GM12878 (cell line): ENCODE measurements around the gene RAPGEF1. TPM values are rescaled to one million over a fixed set of nuclear protein-coding genes. Genes with fewer than 3 reads are reported as not detected.

ENCODE experiments used
- ATAC-seq: fragments of 200-7000 bp; cut with Tn5 transposase; 3 replicates; pipeline ENCODE4 v1.9.1; 2020; ENCODE audit warnings: mild to moderate bottlenecking, moderate library complexity
- BruUV-seq: library from RNA; stranded (reverse); fragments of 400-500 nt; replicated peaks from 2 replicates; lab custom pipeline; 2021; lab: Mats Ljungman, UMichigan
- CTCF ChIA-PET: fragments of 300-600 bp; sonication (Branson Sonifier 250); formaldehyde crosslinking; extraction: SDS; loops from one replicate; lab custom pipeline; 2021; ENCODE audit warnings: inconsistent platforms; lab: Yijun Ruan, JAX
- POLR2A ChIA-PET: fragments of 350-600 bp; formaldehyde crosslinking; extraction: SDS; loops from one replicate; lab custom pipeline; 2021; ENCODE audit warnings: inconsistent platforms; lab: Charles Lee
- RAD21 ChIA-PET: fragments of 300-600 bp; sonication (Branson Sonifier 250); formaldehyde crosslinking; loops from one replicate; lab custom pipeline; 2023; ENCODE audit warnings: antibody characterized with exemption; ENCODE audit not compliant: unreplicated experiment; lab: Charles Lee
- SMC1A ChIA-PET: fragments of 300-600 bp; sonication (Branson Sonifier 250); formaldehyde crosslinking; loops from one replicate; lab custom pipeline; 2023; ENCODE audit not compliant: unreplicated experiment, uncharacterized antibody; lab: Charles Lee
- DNase-seq: peaks from one replicate; pipeline ENCODE4 v3.0.0-alpha.2; 2011; ENCODE audit warnings: low read depth, low spot score
- FAIRE-seq: peaks from 3 replicates; lab custom pipeline; 2011; peaks lifted over from hg19 to GRCh38; lab: Jason Lieb, UNC
- H2AFZ ChIP-seq: 2 replicates; pipeline ENCODE4 v1.6.0; 2011; ENCODE audit warnings: low read depth, low read length, control low read depth; ENCODE audit not compliant: control insufficient read depth
- H3K27ac ChIP-seq: 2 replicates; pipeline ENCODE4 v1.5.1; 2011; ENCODE audit warnings: control low read depth; ENCODE audit not compliant: control insufficient read depth, insufficient read depth
- H3K27me3 ChIP-seq, 2 experiments: replicated peaks in 1 of 2; 2 replicates each; pipeline versions ENCODE4 v1.6.0 to v1.6.1; 2011; ENCODE audit warnings: low read length in 1 of 2; ENCODE audit not compliant: control insufficient read depth in 2 of 2, insufficient read depth in 2 of 2
- H3K36me3 ChIP-seq, 2 experiments: 2 replicates each; pipeline ENCODE4 v1.5.1; 2011; ENCODE audit warnings: low read length in 1 of 2; ENCODE audit not compliant: control insufficient read depth in 2 of 2, insufficient read depth in 2 of 2
- H3K4me1 ChIP-seq: 2 replicates; pipeline ENCODE4 v1.6.1; 2011; ENCODE audit warnings: mild to moderate bottlenecking, low read length, moderate library complexity, mixed read lengths; ENCODE audit not compliant: control insufficient read depth, insufficient read depth
- H3K4me2 ChIP-seq: 2 replicates; pipeline ENCODE4 v1.6.0; 2011; ENCODE audit warnings: control low read depth; ENCODE audit not compliant: control insufficient read depth, insufficient read depth
- H3K4me3 ChIP-seq: fragments of 200-600 bp; sonication (generic); 2 replicates; pipeline ENCODE4 v1.5.1; 2016
- H3K79me2 ChIP-seq: 2 replicates; pipeline ENCODE4 v1.6.0; 2011; ENCODE audit warnings: low read length; ENCODE audit not compliant: control insufficient read depth, insufficient read depth
- H3K9ac ChIP-seq: 2 replicates; pipeline ENCODE4 v1.8.0; 2011; ENCODE audit warnings: low read length, control low read depth, mixed read lengths; ENCODE audit not compliant: control insufficient read depth, insufficient read depth
- H3K9me3 ChIP-seq: replicated peaks from 3 replicates; pipeline ENCODE4 v1.5.1; 2011; ENCODE audit warnings: mild to moderate bottlenecking, low read length; ENCODE audit not compliant: control insufficient read depth, insufficient read depth
- H4K20me1 ChIP-seq: 2 replicates; pipeline ENCODE4 v1.6.0; 2011; ENCODE audit not compliant: control insufficient read depth, insufficient read depth
- FOS ChIP-seq: IDR thresholded peaks from 3 replicates; pipeline ENCODE4 v1.6.1; 2011; ENCODE audit warnings: borderline replicate concordance; ENCODE audit not compliant: insufficient read length; ENCODE audit errors: extremely low read depth
- KDM1A ChIP-seq: fragments of 200-600 bp; sonication (generic); IDR thresholded peaks from 2 replicates; pipeline ENCODE4 v1.6.1; 2016; ENCODE audit warnings: borderline replicate concordance
- MTA2 ChIP-seq: fragments of 450-650 bp; IDR thresholded peaks from 2 replicates; pipeline ENCODE4 v1.6.1; 2016; ENCODE audit warnings: low read depth, mild to moderate bottlenecking, moderate library complexity
- MYC ChIP-seq: IDR thresholded peaks from 2 replicates; pipeline ENCODE4 v1.6.1; 2011; ENCODE audit warnings: mild to moderate bottlenecking, low read length, moderate library complexity, inconsistent platforms; ENCODE audit not compliant: insufficient read depth, insufficient replicate concordance, insufficient read length, severe bottlenecking
- RBBP5 ChIP-seq: fragments of 200-600 bp; sonication (generic); conservative IDR thresholded peaks from 2 replicates; pipeline ENCODE4 v1.6.1; 2016
- SMARCA5 ChIP-seq: fragments of 450-650 bp; IDR thresholded peaks from 2 replicates; pipeline ENCODE4 v1.6.1; 2017; ENCODE audit warnings: mild to moderate bottlenecking
- SUZ12 ChIP-seq: fragments of 200-600 bp; sonication (generic); IDR thresholded peaks from one replicate; pipeline ENCODE4 v1.6.1; 2018; ENCODE audit warnings: antibody characterized with exemption, mild to moderate bottlenecking; ENCODE audit not compliant: unreplicated experiment
- TARDBP ChIP-seq: IDR thresholded peaks from 2 replicates; pipeline ENCODE4 v1.6.1; 2016; ENCODE audit warnings: borderline replicate concordance
- ZBED1 ChIP-seq: IDR thresholded peaks from 2 replicates; pipeline ENCODE4 v1.6.1; 2016; ENCODE audit warnings: borderline replicate concordance
- WGBS: methylation state at CpG from one replicate; pipeline ENCODE4 v1.1.6; 2016; ENCODE audit warnings: low lambda C conversion rate; ENCODE audit not compliant: insufficient replicate concordance, insufficient coverage; ENCODE audit errors: missing lambda C conversion rate; 5-methylcytosine and 5-hydroxymethylcytosine counted together
- in situ Hi-C: fragments of 300-500 bp; cut with MboI; formaldehyde crosslinking; loops from 9 replicates; pipeline ENCODE4 v1.14.3; 2018; ENCODE audit warnings: mixed read lengths
- intact Hi-C: fragments of 100-400 bp; cut with micrococcal nuclease; formaldehyde crosslinking; loops from one replicate; pipeline ENCODE4 v1.14.2; 2022; ENCODE audit not compliant: unreplicated experiment
- polyA plus RNA-seq, 11 experiments: library from polyadenylated mRNA; depleted of rRNA in 4 of 11; unstranded in 6 of 11; stranded (reverse) in 5 of 11; fragments of >200 nt; fragmentation: Nextera tagmentation in 4 of 11; fragmentation: Illumina TruSeq in 1 of 11; extraction: Ambion mirVana in 4 of 11; extraction: Trizol in 1 of 11; gene quantifications; 1 replicate in 1 of 11; 2 replicates in 10 of 11; pipeline versions ENCODE4 v1.2.1 to v1.2.3, GENCODE V29; 2011 to 2016; ENCODE audit warnings: inconsistent platforms in 2 of 11, missing spikeins in 2 of 11, low read depth in 1 of 11
- total RNA-seq, 4 experiments: library from RNA; depleted of rRNA in 3 of 4; stranded (reverse); fragments of >200 nt in 3 of 4; fragmentation: Illumina TruSeq in 1 of 4; extraction: Trizol in 1 of 4; gene quantifications; 2 replicates each; pipeline versions ENCODE4 v1.2.1 to v1.2.3, GENCODE V29; 2013 to 2021
- TF ChIP-seq, protein P1 (sequence below): IDR thresholded peaks from 2 replicates; pipeline ENCODE4 v1.6.1; 2011; ENCODE audit warnings: low read depth, mild to moderate bottlenecking, low read length, moderate library complexity, borderline replicate concordance; ENCODE audit errors: extremely low read depth

Gene RAPGEF1
- total and polyA plus RNA-seq, 10 of the 15 experiments (the other 5 are each of a cell fraction or from before 2014, with no cell fraction given): 0.42 to 113 (median 45.9) TPM

DNA sequence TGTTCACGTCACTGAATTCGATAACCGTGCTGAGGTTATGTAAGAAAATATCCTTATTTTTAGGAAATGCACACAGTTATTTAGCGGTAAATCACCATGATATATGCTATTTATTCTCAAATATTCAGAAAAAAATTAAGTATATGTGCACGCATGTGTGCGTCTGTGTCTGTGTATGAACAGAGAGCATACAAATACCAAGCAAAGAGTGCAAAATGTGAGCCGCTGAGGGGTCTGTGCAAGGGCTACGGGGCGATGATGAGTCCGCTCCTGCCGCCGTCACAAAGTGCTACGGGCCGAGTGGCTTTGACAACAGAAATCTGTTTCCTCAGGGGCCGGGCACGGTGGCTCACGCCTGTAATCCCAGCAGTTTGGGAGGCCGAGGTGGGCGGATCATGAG, 201.9 kb downstream of the RAPGEF1 start:
- Histone ChIP-seq H3K9me3 (no peaks in the 10 kb centered on the region), H3K27ac (no peak overlapping the region), H2AFZ (no peak overlapping the region), H3K4me1 (no peaks in the 10 kb centered on the region), H3K27me3 (no peaks in the 10 kb centered on the region), H3K79me2 (no peaks in the 10 kb centered on the region), H4K20me1 (no peaks in the 10 kb centered on the region), H3K4me2 (no peak overlapping the region), H3K9ac (no peak overlapping the region), H3K4me3 (no peak overlapping the region), H3K36me3 (no peaks in the 10 kb centered on the region)
- TF ChIP-seq MYC (no peak), KDM1A (no peak), RBBP5 (no peak), MTA2 (no peak), ZBED1 (no peak)
- TF ChIP-seq, protein P1, sequence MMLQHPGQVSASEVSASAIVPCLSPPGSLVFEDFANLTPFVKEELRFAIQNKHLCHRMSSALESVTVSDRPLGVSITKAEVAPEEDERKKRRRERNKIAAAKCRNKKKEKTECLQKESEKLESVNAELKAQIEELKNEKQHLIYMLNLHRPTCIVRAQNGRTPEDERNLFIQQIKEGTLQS: no peak
- ChIA-PET CTCF (no interaction called here), POLR2A (no interaction called here), RAD21 (no interaction called here), SMC1A (no interaction called here)
- in situ Hi-C loops (no loop called here), intact Hi-C loops (loop anchor here (10.0 kb wide), 1 partner anchor 207 kb away; the partner anchor contains the start of gene RAPGEF1)
- no peak for DNase-seq
- FAIRE-seq: no peak
- 90% methylated on average over 19 of the region's 19 CpGs for WGBS
- no TSS peak for BruUV-seq
- no peak for ATAC-seq

DNA sequence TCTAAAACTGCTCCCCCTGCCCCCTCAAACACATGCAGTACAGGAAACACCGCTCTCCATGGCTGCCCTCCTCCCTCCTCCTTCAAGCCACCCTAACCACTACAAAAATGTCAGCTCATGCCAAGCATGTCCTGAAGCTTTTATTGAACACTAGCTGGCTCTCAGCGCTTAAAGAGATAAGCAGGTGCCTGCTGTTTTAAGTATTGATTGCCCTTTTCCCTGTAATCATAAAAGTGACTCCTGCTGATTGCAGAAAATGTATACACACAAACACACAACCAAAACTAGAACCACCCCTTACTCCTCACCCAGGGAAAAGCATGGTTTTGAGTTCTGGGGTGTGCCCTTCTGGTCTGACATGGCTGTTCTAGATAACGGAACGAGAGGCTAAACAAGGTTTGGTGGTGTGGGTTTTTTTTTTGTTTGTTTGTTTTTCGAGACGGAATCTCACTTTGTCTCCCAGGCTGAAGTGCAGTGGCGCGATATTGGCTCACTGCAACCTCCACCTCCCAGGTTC, 205.1 kb downstream of the RAPGEF1 start:
- ChIA-PET SMC1A (no interaction called here), RAD21 (no interaction called here), POLR2A (no interaction called here), CTCF (no interaction called here)
- intact Hi-C loops: loop anchor here (10.0 kb wide), 1 partner anchor 210 kb away; the partner anchor contains the start of gene RAPGEF1
- 34% methylated on average over 8 of the region's 8 CpGs for WGBS
- in situ Hi-C loops: no loop called here
- DNase-seq (no peak), ATAC-seq (no peak), FAIRE-seq (no peak)
- no TSS peak for BruUV-seq
- Histone ChIP-seq H3K36me3 (no peaks in the 10 kb centered on the region), H3K4me2 (no peak overlapping the region), H3K4me3 (no peak overlapping the region), H4K20me1 (no peaks in the 10 kb centered on the region), H3K27ac (no peak overlapping the region), H3K4me1 (peaks cover 4% of the 10 kb centered on the region), H3K9me3 (no peaks in the 10 kb centered on the region), H3K9ac (no peak overlapping the region), H3K27me3 (no peaks in the 10 kb centered on the region), H3K79me2 (peaks cover 11% of the 10 kb centered on the region), H2AFZ (no peak overlapping the region; the same call in 1 of the 2 replicates)
- TF ChIP-seq SMARCA5: no peak
- no peak for TF ChIP-seq SUZ12
- TF ChIP-seq TARDBP: no peak
- TF ChIP-seq FOS: no peak
